Right lobe of liver (tissue), 4 donors: ENCODE measurements around the gene GREB1.

ENCODE experiments used
- POLR2A ChIP-seq: fragments of 450-650 bp; IDR thresholded peaks from one replicate; pipeline ENCODE4 v1.6.1; 2017; ENCODE audit warnings: antibody characterized with exemption, mild to moderate bottlenecking
- TF ChIP-seq, protein P1 (sequence below), 4 donors: fragments of 200-600 bp in 3 of 4; fragments of 450-650 bp in 1 of 4; IDR thresholded peaks; one replicate each; pipeline versions ENCODE4 v1.5.1 to v1.8.0; 2016 to 2022; ENCODE audit warnings: antibody characterized with exemption in 4 of 4, mild to moderate bottlenecking in 2 of 4
- donor health status: DM: no; HTN: no; CAD: no.
- donor health status: DM: no; HTN: no; CAD: no.
- donor health status: DM: no; HTN: yes; CAD: no.

GRCh38 chr2:11658208-11659114 is 124.6 kb downstream of the GREB1 start:
- TF ChIP-seq, protein P1, sequence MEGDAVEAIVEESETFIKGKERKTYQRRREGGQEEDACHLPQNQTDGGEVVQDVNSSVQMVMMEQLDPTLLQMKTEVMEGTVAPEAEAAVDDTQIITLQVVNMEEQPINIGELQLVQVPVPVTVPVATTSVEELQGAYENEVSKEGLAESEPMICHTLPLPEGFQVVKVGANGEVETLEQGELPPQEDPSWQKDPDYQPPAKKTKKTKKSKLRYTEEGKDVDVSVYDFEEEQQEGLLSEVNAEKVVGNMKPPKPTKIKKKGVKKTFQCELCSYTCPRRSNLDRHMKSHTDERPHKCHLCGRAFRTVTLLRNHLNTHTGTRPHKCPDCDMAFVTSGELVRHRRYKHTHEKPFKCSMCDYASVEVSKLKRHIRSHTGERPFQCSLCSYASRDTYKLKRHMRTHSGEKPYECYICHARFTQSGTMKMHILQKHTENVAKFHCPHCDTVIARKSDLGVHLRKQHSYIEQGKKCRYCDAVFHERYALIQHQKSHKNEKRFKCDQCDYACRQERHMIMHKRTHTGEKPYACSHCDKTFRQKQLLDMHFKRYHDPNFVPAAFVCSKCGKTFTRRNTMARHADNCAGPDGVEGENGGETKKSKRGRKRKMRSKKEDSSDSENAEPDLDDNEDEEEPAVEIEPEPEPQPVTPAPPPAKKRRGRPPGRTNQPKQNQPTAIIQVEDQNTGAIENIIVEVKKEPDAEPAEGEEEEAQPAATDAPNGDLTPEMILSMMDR (IDR thresholded peaks at IDR 0.05): no peak
- TF ChIP-seq POLR2A: no peak
